Measurements from ENCODE around the gene CRISPLD2.
"Not testable (repeated sequence)": the region's sequence is repeated elsewhere in the genome, so short reads cannot be mapped to it uniquely, and the experiment has no call there.

The CRISPLD2 gene

DNA sequence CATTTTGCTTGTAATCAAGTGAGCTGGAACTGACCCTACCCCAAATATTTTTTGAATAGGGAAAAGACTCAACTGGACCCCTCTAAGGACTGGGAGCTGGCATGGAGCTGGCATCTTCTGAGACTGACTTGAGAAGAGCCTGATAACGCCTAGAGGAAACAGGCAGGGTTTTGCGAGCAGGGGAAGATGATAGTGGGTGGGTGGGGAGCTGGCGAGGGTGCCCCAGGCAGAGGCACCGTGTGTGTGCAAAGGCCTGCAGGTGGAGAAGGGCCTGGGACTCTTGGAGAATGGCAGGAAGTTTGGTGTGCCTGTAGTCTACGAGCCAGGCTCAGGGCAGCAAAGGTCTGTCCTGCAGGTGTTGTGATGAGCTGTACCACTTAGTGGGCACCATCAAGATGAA, 4.1 kb downstream of the CRISPLD2 start:
- DNase-seq: no peak

- no peak for DNase-seq
These were observed 6.2 kb downstream of the CRISPLD2 start for GRCh38 chr16:84825896-84826557.

GRCh38 chr16:84826558-84826941, 6.8 kb downstream of the CRISPLD2 start:
- DNase-seq: no peak

DNA sequence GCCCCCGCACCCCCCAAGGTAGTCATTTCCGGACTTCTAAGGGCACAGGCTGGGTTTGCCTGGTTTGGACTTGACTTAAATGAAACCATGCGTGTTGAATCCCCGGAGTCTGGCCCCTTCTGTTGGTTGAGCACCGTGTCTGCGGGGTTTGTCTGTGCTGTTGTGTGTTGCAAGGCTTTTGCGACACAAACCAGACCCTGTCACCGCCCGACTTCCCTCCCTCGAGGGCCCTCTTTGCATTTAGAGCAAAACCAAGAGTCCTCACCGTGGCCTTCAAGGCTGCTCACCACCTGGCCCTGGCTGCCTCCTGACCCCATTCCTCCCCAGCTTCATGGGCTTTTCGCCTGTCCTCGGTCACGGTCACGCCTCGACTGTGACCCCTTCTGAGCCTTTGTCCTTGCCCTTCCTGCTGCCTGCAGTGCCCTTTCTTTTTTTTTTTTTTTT, 7.4 kb downstream of the CRISPLD2 start:
- DNase-seq: no peak

- no peak for DNase-seq
These were observed 8.1 kb downstream of the CRISPLD2 start for GRCh38 chr16:84827897-84828296.

- DNase-seq: no peak
These were observed 8.5 kb downstream of the CRISPLD2 start for GRCh38 chr16:84828322-84828721.

DNA sequence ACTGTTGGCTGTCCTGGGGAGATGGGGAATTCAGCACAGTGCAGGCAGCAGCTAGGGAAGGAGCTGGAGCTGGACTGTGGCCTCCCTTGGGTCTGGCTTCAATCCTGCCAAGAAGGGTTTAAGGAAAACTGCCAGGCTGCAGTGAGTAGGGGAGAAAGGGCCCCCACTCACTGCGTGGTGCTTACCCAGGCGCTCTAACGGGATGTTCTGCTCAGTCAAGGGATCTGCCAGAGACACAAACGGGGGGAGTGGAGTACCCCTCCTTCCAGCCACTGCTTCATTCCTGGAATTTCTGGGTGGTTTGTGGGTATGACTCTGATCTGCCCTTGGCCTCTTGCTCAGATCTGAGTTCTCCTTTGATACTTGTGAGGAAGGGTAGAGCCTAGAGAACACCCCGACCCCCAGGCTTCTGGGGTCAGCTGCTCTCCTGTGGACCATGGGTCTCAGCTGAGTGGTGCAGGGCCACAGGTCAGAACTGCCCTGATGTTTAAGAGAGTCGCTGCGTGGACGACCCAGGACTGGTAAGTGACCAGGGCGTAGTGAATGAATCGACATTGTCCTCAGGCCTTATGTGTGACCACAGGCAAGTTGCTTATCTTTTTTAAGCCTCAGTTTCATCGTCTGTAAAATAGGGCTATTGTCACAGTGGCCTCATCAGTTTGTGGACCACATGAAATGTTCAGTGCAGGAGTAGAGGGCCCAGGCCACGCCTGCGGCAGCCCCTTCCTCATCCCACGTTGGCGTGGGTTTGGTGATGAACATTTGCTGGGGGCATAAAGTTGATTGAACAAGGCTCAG, 9.6 kb downstream of the CRISPLD2 start:
- no peak for DNase-seq

DNA sequence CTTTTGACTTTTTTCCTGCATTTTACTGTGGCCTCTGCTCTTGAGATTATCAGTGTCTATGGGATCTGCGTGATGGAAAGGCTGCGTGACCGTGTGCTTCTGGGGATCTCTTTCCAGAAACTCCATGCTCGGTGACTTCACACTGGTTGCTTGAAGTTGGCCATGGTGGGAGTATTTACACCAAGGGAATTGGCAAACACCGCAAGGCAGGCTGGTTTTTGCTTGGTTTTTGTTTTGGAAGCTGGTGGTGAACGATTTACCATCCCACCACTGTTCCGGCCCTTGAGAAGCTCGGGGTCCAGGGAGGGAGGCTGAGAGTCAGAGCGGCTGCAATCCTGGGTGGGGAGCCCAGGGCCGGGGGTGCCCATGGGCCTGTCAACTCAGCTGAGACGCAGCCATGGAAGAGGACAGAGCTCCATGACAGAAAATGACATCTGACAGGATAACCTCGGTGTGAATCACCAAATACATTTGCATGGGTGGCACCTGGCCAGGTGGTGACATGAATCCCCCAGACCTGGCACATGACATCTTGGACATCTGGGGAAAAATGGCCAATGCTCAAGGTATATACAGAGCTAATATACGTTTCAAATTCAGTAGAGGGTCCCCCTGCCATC, 11.1 kb downstream of the CRISPLD2 start:
- no peak for DNase-seq

- not testable (repeated sequence) for DNase-seq
These were observed 11.9 kb downstream of the CRISPLD2 start for GRCh38 chr16:84831728-84832127.

DNA sequence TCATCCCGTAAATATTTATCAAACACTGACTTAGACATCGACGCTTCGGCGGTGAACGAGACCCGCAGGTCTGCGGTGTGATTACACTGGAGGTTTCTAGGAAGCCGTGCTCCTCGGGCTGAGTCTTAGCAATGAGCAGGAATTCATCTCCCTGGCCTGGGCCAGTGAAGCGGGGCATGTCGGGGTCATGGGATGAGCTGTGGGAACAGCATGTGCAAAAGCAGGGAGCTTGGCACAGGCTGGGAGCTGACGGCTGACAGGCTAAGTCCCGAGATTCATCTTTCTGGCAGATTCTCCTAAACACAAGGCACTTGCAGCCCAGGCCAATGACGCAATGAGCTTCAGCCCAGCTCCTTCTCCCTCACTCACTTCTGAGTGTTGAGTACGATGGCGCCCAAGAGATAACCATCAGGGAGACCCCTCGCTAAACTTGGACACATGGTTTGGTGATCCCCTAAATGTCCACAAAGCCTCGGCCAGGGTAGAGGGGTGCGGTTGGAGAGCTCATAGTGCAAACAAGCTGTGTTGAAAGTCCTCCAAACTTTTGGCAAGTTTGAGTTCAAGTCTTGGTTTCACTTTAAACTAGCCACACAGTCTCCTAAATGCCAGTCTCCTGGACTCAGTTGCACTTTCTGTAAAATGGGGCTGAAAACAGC, 12.8 kb downstream of the CRISPLD2 start:
- DNase-seq: no peak

DNA sequence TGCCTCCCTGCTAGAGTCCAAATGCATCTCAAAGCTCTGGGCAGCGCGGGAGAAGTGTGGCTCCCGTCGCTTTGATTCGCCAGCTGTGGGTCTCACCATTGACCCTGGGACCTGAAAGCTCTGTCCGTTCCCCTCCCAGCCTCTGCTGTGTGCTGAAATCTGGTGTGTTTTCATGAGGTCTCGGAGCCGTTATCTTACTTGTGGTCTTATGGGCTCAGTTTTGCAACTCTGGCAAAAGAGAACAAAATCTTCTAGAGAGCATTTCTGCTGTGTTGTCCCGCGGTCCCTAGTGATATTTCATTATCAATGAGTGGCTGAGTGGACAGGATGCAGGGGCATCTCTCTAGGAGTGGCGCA, 13.3 kb downstream of the CRISPLD2 start:
- no peak for DNase-seq

GRCh38 chr16:84833542-84834402, 14.0 kb downstream of the CRISPLD2 start:
- no peak for DNase-seq

DNA sequence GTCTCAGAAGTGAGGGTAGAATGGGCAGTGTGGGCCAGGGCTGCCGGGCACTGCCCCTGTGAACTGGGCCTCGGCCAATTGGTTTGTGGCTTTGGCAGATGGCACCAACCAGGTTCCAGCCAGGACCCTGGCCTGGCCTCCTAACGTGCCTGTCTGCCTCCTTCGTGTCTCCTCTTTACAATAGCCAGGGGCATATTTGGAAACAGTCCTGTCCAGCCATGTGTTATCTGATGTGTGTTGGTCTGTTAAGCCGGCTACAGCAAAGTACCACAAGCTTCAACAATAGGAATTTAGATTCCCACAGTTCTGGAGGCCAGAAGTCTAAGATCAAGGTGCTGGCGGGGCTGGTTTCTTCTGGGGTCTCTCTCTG, 14.6 kb downstream of the CRISPLD2 start:
- DNase-seq: no peak

DNA sequence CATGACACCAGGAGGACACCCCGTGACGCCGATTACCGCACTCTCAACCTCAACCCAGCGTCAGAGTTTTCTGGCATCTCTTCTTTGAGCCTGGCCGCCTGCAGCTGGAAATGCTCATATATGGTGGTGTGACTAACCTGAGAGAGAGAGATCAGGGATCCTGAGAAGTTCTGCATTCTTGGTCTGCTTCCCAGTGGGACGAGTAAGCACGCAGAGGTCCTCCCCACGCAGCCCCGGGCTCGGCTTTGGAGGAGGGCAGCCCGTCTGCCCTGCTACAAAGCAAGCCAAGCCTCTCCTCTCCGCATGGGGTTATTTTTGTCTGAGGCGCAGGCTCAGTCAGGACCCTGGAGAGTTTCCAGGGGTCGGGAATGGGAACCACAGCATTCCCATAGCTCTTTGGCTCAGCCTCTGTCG, 16.5 kb downstream of the CRISPLD2 start:
- no peak for DNase-seq

- no peak for DNase-seq
These were observed 17.2 kb downstream of the CRISPLD2 start for GRCh38 chr16:84836967-84837366.

GRCh38 chr16:84838383-84838948, 18.7 kb downstream of the CRISPLD2 start:
- no peak for DNase-seq

DNA sequence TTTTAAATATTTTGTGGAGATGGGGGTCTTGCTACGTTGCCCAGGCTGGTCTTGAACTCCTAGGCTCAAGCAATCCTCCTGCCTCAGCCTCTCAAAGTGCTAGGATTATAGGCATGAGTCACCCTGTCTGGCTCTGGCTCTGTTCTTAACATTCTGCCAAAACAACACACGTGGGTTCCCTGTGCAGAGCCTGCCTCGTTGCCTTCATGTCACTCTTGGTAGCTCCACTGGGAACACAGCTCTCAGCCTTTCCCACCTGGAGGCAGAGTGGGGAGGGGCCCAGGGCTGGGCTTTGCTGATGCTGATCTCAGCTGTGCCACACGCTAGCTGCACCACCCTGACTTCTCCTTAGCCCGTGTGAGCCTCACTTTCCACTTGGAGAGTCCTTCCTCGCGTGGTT, 19.3 kb downstream of the CRISPLD2 start:
- DNase-seq: no peak

- no peak for DNase-seq
These were observed 20.2 kb downstream of the CRISPLD2 start for GRCh38 chr16:84839956-84840355.

DNA sequence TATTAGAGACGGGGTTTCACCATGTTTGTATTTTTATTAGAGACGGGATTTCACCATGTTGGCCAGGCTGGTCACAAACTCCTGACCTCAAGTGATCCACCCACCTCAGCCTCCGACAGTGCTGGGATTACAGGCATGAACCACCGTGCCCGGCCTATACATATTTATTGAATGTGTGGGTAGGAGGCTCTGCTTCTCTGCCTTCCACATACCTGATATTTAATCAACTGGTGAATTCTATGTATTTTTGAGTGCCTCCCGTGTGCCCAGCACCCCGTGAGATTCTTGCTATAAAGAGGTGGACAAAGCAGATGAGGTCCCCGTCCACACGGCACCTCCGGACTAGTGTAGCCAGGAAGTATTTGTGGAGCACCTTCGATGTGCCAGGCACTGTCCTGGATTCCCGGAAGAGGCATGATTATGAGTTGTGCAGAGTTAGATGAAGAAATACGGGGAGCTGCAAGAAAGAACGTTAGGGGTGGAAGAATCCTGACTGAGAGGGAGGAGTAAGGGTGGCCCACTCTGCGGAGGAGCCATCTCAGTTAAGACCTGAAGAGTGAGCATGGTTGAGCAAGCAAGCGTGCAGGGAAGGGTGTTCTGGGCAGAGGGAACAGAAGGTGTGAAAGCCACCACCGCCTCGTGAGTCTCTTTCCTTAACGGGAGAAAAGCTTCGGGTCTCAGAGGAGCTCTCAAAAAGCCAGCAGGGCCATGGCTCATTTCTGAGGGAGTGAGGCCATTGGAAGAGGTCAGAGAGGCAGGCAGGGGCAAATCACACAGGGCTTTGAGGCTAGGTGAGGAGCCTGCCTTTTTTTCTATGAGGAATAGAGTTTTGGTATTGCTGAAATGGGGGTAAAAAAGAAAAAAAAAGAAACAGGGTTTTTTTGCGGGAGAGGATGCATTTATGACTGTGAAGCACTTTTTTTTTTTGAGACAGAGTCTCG, 21.2 kb downstream of the CRISPLD2 start:
- no peak for DNase-seq

- DNase-seq: no peak
These were observed 22.1 kb downstream of the CRISPLD2 start for GRCh38 chr16:84841787-84842300.

Data from activated CD4-positive, alpha-beta T cell treated with anti-CD3 and anti-CD28 coated beads, Interleukin-2, amount 50 U/mL, for 1 hour (primary cell).